Sigmoid colon (tissue), 4 donors: Measurements from ENCODE around the gene PLA2G2E.

Source experiments
- EP300 ChIP-seq, 4 donors: sonication (generic); formaldehyde crosslinking; IDR thresholded peaks; one replicate each; pipeline ENCODE4 v1.6.1; 2017; ENCODE audit warnings: antibody characterized with exemption in 4 of 4
- TF ChIP-seq, protein P1 (sequence below), 4 experiments: fragments of 450-650 bp in 3 of 4; fragments of 200-600 bp in 1 of 4; IDR thresholded peaks; one replicate each; pipeline ENCODE4 v1.5.1; 2016 to 2019; ENCODE audit warnings: antibody characterized with exemption in 4 of 4, mild to moderate bottlenecking in 3 of 4, moderate library complexity in 2 of 4

DNA sequence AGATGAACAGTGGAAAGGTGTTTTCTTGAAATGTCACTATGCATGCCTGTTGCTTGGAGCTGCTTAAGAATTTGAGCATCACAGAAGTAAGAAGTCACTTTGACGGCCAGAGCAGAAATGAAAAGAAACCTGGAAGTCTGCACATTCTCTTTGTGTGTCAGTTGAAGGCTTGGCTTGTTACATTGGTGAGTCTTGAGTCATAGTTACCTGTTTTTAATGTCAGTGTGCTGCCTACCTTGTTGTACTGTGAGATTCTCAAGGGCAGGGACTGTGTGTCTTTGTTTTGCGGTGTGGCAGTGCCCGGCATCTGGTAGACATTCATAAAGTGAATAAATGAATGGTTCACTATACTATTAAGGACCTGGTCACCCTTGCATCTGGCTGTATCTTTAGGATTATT lies 31.3 kb downstream of the PLA2G2E start:
- TF ChIP-seq, protein P1, sequence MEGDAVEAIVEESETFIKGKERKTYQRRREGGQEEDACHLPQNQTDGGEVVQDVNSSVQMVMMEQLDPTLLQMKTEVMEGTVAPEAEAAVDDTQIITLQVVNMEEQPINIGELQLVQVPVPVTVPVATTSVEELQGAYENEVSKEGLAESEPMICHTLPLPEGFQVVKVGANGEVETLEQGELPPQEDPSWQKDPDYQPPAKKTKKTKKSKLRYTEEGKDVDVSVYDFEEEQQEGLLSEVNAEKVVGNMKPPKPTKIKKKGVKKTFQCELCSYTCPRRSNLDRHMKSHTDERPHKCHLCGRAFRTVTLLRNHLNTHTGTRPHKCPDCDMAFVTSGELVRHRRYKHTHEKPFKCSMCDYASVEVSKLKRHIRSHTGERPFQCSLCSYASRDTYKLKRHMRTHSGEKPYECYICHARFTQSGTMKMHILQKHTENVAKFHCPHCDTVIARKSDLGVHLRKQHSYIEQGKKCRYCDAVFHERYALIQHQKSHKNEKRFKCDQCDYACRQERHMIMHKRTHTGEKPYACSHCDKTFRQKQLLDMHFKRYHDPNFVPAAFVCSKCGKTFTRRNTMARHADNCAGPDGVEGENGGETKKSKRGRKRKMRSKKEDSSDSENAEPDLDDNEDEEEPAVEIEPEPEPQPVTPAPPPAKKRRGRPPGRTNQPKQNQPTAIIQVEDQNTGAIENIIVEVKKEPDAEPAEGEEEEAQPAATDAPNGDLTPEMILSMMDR (IDR thresholded peaks at IDR 0.05), result no peak
- no peak for TF ChIP-seq EP300 (IDR thresholded peaks at IDR 0.05)
